Frontal cortex (tissue), 4 donors: Measurements from ENCODE around the gene CDK5RAP2. TPM values are rescaled to one million over a fixed set of nuclear protein-coding genes. Genes with fewer than 3 reads are reported as not detected.
"Not testable (repeated sequence)": the region's sequence is repeated elsewhere in the genome, so short reads cannot be mapped to it uniquely, and the experiment has no call there.

ENCODE experiments used
- DNase-seq, 2 donors: peaks; one replicate each; pipeline ENCODE4 v3.0.0; 2012; ENCODE audit warnings: low spot score in 2 of 2
- FAIRE-seq: peaks from 2 replicates; lab custom pipeline; 2012; peaks lifted over from hg19 to GRCh38; lab: Jason Lieb, UNC
- total RNA-seq: library from RNA; depleted of rRNA; stranded (reverse); fragments of >200 nt; gene quantifications from one replicate; pipeline ENCODE4 v1.2.3, GENCODE V29; 2014
- donor health status: control.
- donor health status: control.
- donor health status: control.

Gene CDK5RAP2
- total RNA-seq, 1 donor from 2014 or later = 41.2 TPM

GRCh38 chr9:120481248-120481647 is 98.7 kb downstream of the CDK5RAP2 start:
- no peak for FAIRE-seq
- DNase-seq = no peak

- DNase-seq (no peak), FAIRE-seq (no peak)
Observed at GRCh38 chr9:120480707-120481106, 99.3 kb downstream of the CDK5RAP2 start.

- no peak for FAIRE-seq
- DNase-seq = no peak
Observed at GRCh38 chr9:120478208-120478607, 101.8 kb downstream of the CDK5RAP2 start.

- FAIRE-seq (no peak), DNase-seq (peak; percentile 22 to 59)
Observed at GRCh38 chr9:120477534-120478001, 102.4 kb downstream of the CDK5RAP2 start.

- DNase-seq = no peak
- FAIRE-seq = no peak
Observed at GRCh38 chr9:120475341-120475740, 104.6 kb downstream of the CDK5RAP2 start.

- DNase-seq = no peak
- FAIRE-seq = no peak
Observed at GRCh38 chr9:120474591-120475243, 105.2 kb downstream of the CDK5RAP2 start.

GRCh38 chr9:120473608-120474007 is 106.4 kb downstream of the CDK5RAP2 start:
- DNase-seq = no peak
- FAIRE-seq = no peak

GRCh38 chr9:120465685-120466407 is 114.1 kb downstream of the CDK5RAP2 start:
- no peak for FAIRE-seq
- DNase-seq = no peak

GRCh38 chr9:120464887-120465421 is 115.0 kb downstream of the CDK5RAP2 start:
- DNase-seq (no peak), FAIRE-seq (no peak)

- no peak for FAIRE-seq
- no peak for DNase-seq
Observed at GRCh38 chr9:120464176-120464886, 115.6 kb downstream of the CDK5RAP2 start.

- DNase-seq (no peak), FAIRE-seq (no peak)
Observed at GRCh38 chr9:120463765-120464164, 116.2 kb downstream of the CDK5RAP2 start.

- not testable (repeated sequence) for FAIRE-seq, DNase-seq
Observed at GRCh38 chr9:120461677-120462076, 118.3 kb downstream of the CDK5RAP2 start.

GRCh38 chr9:120456218-120456617 is 123.7 kb downstream of the CDK5RAP2 start:
- DNase-seq (no peak), FAIRE-seq (no peak)

- no peak for FAIRE-seq
- DNase-seq = no peak
Observed at GRCh38 chr9:120454467-120454866, 125.5 kb downstream of the CDK5RAP2 start.

GRCh38 chr9:120453792-120454191 is 126.2 kb downstream of the CDK5RAP2 start:
- FAIRE-seq (no peak), DNase-seq (no peak)

- no peak for FAIRE-seq
Observed at GRCh38 chr9:120452631-120453030, 127.3 kb downstream of the CDK5RAP2 start.

GRCh38 chr9:120450916-120451315 is 129.1 kb downstream of the CDK5RAP2 start:
- DNase-seq = no peak
- no peak for FAIRE-seq

More at GRCh38 chr9:120452631-120453030, 127.3 kb downstream of the CDK5RAP2 start:
- no peak for DNase-seq

- FAIRE-seq (no peak), DNase-seq (no peak)
Observed at GRCh38 chr9:120449566-120449965, 130.4 kb downstream of the CDK5RAP2 start.

- DNase-seq (no peak), FAIRE-seq (no peak)
Observed at GRCh38 chr9:120447959-120448500, 131.9 kb downstream of the CDK5RAP2 start.

GRCh38 chr9:120446671-120447070 is 133.3 kb downstream of the CDK5RAP2 start:
- no peak for DNase-seq
- no peak for FAIRE-seq
